ENCODE data around the gene MUC15. TPM values are rescaled to one million over a fixed set of nuclear protein-coding genes. Genes with fewer than 3 reads are reported as not detected.
A peak's percentile ranks its signal among the peaks of the same experiment; 100 is the strongest.

MUC15 gene
- total RNA-seq, 4 donors from 2014 or later, result not detected

GRCh38 chr11:26587073-26587472 is 15.0 kb upstream of the MUC15 start:
- DNase-seq (ENCODE audit: low spot score), result no peak
- no peak for TF ChIP-seq CTCF (IDR thresholded peaks at IDR 0.05)
- ATAC-seq (ENCODE audit: low FRiP score), result no peak

DNA sequence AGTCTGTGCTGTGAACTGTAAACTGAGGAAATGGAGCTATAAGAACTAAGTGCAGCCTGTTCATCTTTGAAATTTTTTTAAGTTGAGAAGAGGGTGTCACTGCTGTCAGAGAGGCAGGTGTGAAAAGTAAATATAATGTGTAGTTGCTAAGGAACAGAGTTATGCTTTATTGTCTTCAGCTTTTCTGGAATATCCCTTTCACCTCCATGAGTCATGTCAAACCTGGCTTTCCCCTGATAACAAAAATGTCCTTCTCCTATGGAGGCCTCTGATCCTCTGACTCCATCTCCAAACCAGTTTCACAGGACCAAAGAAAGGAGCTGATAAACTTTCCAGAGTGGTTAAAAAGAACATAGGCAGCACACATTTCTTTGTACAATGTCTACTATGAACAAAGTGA is 12.8 kb upstream of the MUC15 start:
- TF ChIP-seq CTCF (IDR thresholded peaks at IDR 0.05), result no peak
- DNase-seq (ENCODE audit: low spot score) (no peak), ATAC-seq (ENCODE audit: low FRiP score) (no peak)

DNA sequence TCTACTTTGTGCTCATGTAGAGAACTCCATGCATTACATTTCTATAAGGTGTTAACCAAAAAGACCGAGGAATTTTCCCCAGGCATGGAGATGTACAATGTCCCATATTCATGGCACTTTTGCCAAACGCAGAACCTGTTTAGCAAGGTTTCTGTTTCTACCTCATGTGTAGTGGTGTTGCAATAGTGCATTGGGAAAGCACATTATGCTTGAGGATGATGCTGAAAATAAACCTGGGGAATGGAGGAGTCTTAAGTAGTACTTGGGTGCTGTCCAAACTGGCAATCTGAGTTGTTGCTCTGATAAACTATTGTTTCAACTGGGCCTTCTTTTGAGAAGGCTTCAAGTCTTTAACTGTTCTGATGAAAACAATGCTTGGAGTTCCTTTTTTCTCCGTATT is 11.5 kb upstream of the MUC15 start:
- ATAC-seq (ENCODE audit: low FRiP score) (peak; percentile 71), DNase-seq (ENCODE audit: low spot score) (no peak)
- no peak for TF ChIP-seq CTCF (IDR thresholded peaks at IDR 0.05)

DNA sequence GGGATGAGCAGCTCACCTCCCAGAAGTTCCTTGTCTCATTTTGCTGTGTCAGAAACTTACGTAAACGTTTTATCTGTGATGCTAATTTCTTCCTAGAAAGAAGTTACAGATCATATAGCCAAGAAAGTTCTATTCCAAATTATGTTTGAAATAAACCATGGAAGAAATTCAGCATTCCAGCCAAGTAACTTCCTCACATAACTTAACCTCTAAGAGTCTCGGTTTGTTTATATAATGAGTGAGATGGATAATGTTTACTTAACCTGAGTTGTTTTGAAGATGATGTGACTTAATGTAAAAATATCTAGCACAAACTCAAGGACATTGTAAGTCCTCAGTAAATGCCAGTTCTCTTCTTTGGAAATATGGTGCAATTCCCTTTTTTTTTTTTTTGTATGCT is 8.9 kb upstream of the MUC15 start:
- no peak for DNase-seq (ENCODE audit: low spot score)
- ATAC-seq (ENCODE audit: low FRiP score), result no peak
- TF ChIP-seq CTCF (IDR thresholded peaks at IDR 0.05), result no peak

DNA sequence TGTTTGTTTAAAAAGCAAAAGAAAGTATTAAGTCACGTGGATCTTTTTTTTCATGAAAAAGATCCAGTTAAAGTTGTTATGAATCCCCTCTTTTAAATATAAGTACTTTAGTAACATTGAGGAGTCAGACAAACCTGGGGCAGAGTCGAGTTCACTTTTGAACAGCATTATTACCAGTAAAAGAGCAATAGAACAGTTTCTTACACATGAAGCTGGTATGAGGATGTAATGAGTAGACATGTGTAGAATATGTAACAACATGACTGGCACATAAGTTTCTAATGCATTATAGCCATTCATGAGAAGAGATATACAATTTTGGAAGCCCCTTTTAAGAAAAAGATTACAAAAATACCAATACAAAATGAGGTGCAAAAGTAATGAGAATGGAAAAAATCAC is 7.6 kb upstream of the MUC15 start:
- ATAC-seq (ENCODE audit: low FRiP score) (no peak), DNase-seq (ENCODE audit: low spot score) (no peak)
- no peak for TF ChIP-seq CTCF (IDR thresholded peaks at IDR 0.05)

DNA sequence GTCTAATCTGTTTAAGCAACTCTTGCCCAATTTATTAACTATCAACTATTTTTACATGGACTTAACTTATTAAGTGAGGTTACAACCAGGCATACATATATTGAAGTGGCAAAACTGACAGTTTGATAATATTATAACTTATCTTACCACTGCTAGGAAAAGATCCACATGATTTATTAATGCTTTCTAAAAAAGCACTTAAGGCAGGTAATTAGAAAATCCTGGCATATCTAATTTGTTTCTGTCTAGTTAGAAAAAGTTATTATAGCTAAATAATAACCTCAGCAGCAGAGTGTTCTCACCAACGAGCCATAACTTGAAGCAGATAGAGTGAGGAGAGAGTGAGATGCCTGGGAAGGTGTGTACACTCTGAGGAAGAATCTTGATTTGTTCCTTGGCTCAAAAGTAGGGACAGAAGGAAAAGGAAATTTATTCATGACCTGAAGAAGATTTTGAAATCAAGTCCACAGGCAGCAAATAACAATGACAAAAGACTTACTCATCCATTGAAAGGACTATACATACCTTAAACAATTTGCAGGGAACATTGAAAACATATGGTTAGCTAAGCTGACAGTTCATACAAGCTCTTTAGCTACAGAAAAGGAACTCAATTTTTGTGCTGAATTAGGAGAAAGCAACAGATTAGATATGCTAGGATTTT is 7.1 kb upstream of the MUC15 start:
- DNase-seq (ENCODE audit: low spot score) (no peak), ATAC-seq (ENCODE audit: low FRiP score) (no peak)
- TF ChIP-seq CTCF (IDR thresholded peaks at IDR 0.05), result no peak

DNA sequence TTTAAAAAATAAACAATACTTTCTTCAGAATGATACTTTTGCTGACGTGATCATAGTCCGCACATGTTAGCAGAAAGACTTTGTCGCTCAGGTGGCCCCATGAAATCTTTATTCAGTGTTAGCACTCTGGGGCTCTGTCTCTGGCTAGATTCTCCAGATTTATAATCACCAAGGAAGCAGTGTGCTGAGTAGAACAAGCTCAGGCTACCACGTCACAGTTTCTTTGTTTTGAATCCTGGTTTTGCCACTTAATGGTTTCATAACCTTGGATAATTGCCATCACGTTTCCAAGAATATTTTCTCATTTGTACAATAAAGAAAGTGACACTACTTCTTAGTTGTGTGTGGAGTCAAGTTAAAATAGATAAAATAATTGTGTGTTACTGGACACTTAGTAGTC is 3.9 kb upstream of the MUC15 start:
- no peak for ATAC-seq (ENCODE audit: low FRiP score)
- DNase-seq (ENCODE audit: low spot score), result no peak
- no peak for TF ChIP-seq CTCF (IDR thresholded peaks at IDR 0.05)

Data from omental fat pad (tissue), 4 donors.